HCT116 (cell line): ENCODE data around the gene DHX34. TPM values are rescaled to one million over a fixed set of nuclear protein-coding genes. Genes with fewer than 3 reads are reported as not detected.

ENCODE experiments used
- ATAC-seq: fragments of 200-7000 bp; cut with Tn5 transposase; 2 replicates; pipeline ENCODE4 v1.9.1; 2020; ENCODE audit warnings: mild to moderate bottlenecking, moderate library complexity
- BruUV-seq: library from RNA; stranded (reverse); fragments of 400-500 nt; replicated peaks from 2 replicates; lab custom pipeline; 2021; lab: Mats Ljungman, UMichigan
- CTCF ChIA-PET: fragments of 300-600 bp; sonication (Branson Sonifier 250); formaldehyde crosslinking; loops from one replicate; lab custom pipeline; 2021; ENCODE audit warnings: antibody characterized with exemption; lab: Charles Lee
- POLR2A ChIA-PET: fragments of 300-600, 350-600 bp; sonication (Branson Sonifier 250); formaldehyde crosslinking; loops from one replicate; lab custom pipeline; 2021; ENCODE audit warnings: antibody characterized with exemption; lab: Charles Lee
- RAD21 ChIA-PET, 2 experiments: fragments of 300-600 bp; sonication (Branson Sonifier 250); formaldehyde crosslinking; loops; one replicate each; lab custom pipeline; 2023; ENCODE audit warnings: low total read pairs in 2 of 2; ENCODE audit not compliant: uncharacterized antibody in 2 of 2, unreplicated experiment in 2 of 2, low non-redundant PET in 1 of 2; lab: Charles Lee
- DNase-seq: peaks from one replicate; pipeline ENCODE4 v3.0.0-alpha.2; 2010; ENCODE audit warnings: low read depth, low spot score
- H2AFZ ChIP-seq: fragments of 200-600 bp; shearing (Covaris generic), sonication (generic); 2 replicates; pipeline ENCODE4 v1.6.1; 2017; ENCODE audit warnings: low read depth, mixed run types, mixed read lengths, antibody characterized with exemption, low read length; ENCODE audit not compliant: poor library complexity, severe bottlenecking
- H3K27ac ChIP-seq: 2 replicates; pipeline ENCODE4 v1.5.1; 2012; ENCODE audit warnings: low read depth, low read length
- H3K27me3 ChIP-seq: fragments of 200-600 bp; sonication (generic); 2 replicates; pipeline ENCODE4 v1.6.1; 2016; ENCODE audit warnings: mixed run types, low read length, mixed read lengths; ENCODE audit not compliant: insufficient read depth
- H3K36me3 ChIP-seq, 2 experiments: fragments of 200-500 bp in 1 of 2; fragments of 200-600 bp in 1 of 2; sonication (Bioruptor generic) in 1 of 2; sonication (generic) in 1 of 2; 2 replicates each; pipeline versions ENCODE4 v1.5.1 to v1.6.1; 2014 to 2016; ENCODE audit warnings: low read length in 2 of 2, inconsistent platforms in 1 of 2, mixed read lengths in 1 of 2, mixed run types in 1 of 2; ENCODE audit not compliant: insufficient read depth in 2 of 2, control insufficient read depth in 1 of 2
- H3K4me1 ChIP-seq, 2 experiments: fragments of 200-600 bp in 1 of 2; sonication (generic) in 1 of 2; 2 replicates each; pipeline versions ENCODE4 v1.5.1 to v1.6.1; 2012 to 2017; ENCODE audit warnings: low read length in 2 of 2, inconsistent platforms in 1 of 2, mild to moderate bottlenecking in 1 of 2, mixed read lengths in 1 of 2, mixed run types in 1 of 2, moderate library complexity in 1 of 2; ENCODE audit not compliant: insufficient read depth in 2 of 2, control insufficient read depth in 1 of 2
- H3K4me2 ChIP-seq: fragments of 200-600 bp; sonication (generic); 2 replicates; pipeline ENCODE4 v1.6.1; 2017; ENCODE audit warnings: mixed run types, low read length, mixed read lengths
- H3K4me3 ChIP-seq, 2 experiments: fragments of 200-600 bp in 1 of 2; sonication (generic) in 1 of 2; replicated peaks in 1 of 2; 2 replicates each; pipeline ENCODE4 v1.5.1; 2011 to 2016; ENCODE audit warnings: low read length in 2 of 2, control low read depth in 1 of 2, low read depth in 1 of 2, mild to moderate bottlenecking in 1 of 2, mixed read lengths in 1 of 2, mixed run types in 1 of 2
- H3K79me2 ChIP-seq: fragments of 200-600 bp; sonication (generic); 2 replicates; pipeline ENCODE4 v1.6.1; 2017; ENCODE audit warnings: mild to moderate bottlenecking, mixed run types, low read length, moderate library complexity, mixed read lengths; ENCODE audit not compliant: insufficient read depth
- H3K9ac ChIP-seq: fragments of 200-600 bp; sonication (generic); 2 replicates; pipeline ENCODE4 v1.6.1; 2016; ENCODE audit warnings: low read length, mixed read lengths
- H3K9me2 ChIP-seq: fragments of 200-600 bp; sonication (generic), shearing (Covaris generic); 2 replicates; pipeline ENCODE4 v1.6.1; 2017; ENCODE audit warnings: mixed run types, mild to moderate bottlenecking, moderate library complexity; ENCODE audit not compliant: insufficient read depth
- H3K9me3 ChIP-seq, 2 experiments: fragments of 200-500 bp in 1 of 2; fragments of 200-600 bp in 1 of 2; sonication (Bioruptor generic) in 1 of 2; sonication (generic) in 1 of 2; 2 replicates each; pipeline ENCODE4 v1.6.1; 2014 to 2017; ENCODE audit warnings: low read length in 2 of 2, mixed read lengths in 2 of 2, inconsistent platforms in 1 of 2, low read depth in 1 of 2, mild to moderate bottlenecking in 1 of 2, mixed run types in 1 of 2, moderate library complexity in 1 of 2; ENCODE audit not compliant: control insufficient read depth in 1 of 2, insufficient read depth in 1 of 2
- H4K20me1 ChIP-seq: fragments of 200-600 bp; sonication (generic), shearing (Covaris generic); 2 replicates; pipeline ENCODE4 v1.6.1; 2017; ENCODE audit warnings: mixed run types, mild to moderate bottlenecking, moderate library complexity; ENCODE audit not compliant: insufficient read depth
- CBX3 ChIP-seq: IDR thresholded peaks from 2 replicates; pipeline ENCODE4 v1.6.1; 2012; ENCODE audit warnings: low read depth
- CTCF ChIP-seq, 3 experiments: fragments of 200-600 bp in 1 of 3; sonication (generic) in 1 of 3; IDR thresholded peaks in 2 of 3; conservative IDR thresholded peaks in 1 of 3; 2 replicates each; pipeline ENCODE4 v1.5.1; 2012 to 2017; ENCODE audit warnings: low read depth in 2 of 3, low read length in 2 of 3, antibody characterized with exemption in 1 of 3, borderline replicate concordance in 1 of 3, control low read depth in 1 of 3, mild to moderate bottlenecking in 1 of 3, mixed read lengths in 1 of 3, mixed run types in 1 of 3, moderate library complexity in 1 of 3; ENCODE audit not compliant: insufficient read depth in 1 of 3
- JUND ChIP-seq: IDR thresholded peaks from 2 replicates; pipeline ENCODE4 v1.6.1; 2012
- MAX ChIP-seq: IDR thresholded peaks from 2 replicates; pipeline ENCODE4 v1.6.1; 2012
- RAD21 ChIP-seq: IDR thresholded peaks from 2 replicates; pipeline ENCODE4 v1.6.1; 2012; ENCODE audit warnings: low read depth, mild to moderate bottlenecking
- ZBTB33 ChIP-seq: IDR thresholded peaks from 2 replicates; pipeline ENCODE4 v1.6.1; 2011; ENCODE audit warnings: mild to moderate bottlenecking, low read length, moderate library complexity; ENCODE audit not compliant: insufficient replicate concordance; ENCODE audit errors: extremely low read depth
- ZFX ChIP-seq: fragments of 450-650 bp; IDR thresholded peaks from 2 replicates; pipeline ENCODE4 v1.6.1; 2017
- intact Hi-C: fragments of 100-400 bp; cut with micrococcal nuclease; formaldehyde crosslinking; loops from 2 replicates; pipeline ENCODE4 v1.10.0; 2022
- total RNA-seq: library from RNA; stranded (reverse); gene quantifications from one replicate; pipeline ENCODE4 v1.2.1, GENCODE V29; 2021; ENCODE audit not compliant: unreplicated experiment

DHX34 gene
- total RNA-seq, 1 experiment from 2014 or later: 30.5 TPM

- DNase-seq (peak; percentile 61), ATAC-seq (peak; percentile 86)
- CTCF ChIA-PET: interaction anchor here (0.7 to 1.5 kb wide), 6 partner anchors 10 to 123 kb away, joined by 3 to 6 read pairs (median 3); partner anchors contain the start of genes DHX34 and INAFM1
- H3K9me3 ChIP-seq: no peaks in the 10 kb centered on the region
- H3K4me2 ChIP-seq: peak overlapping the region; percentile 56
- intact Hi-C loops: no loop called here
- peak overlapping the region; percentile 55 for H2AFZ ChIP-seq
- RAD21 ChIA-PET: no interaction called here
- no peaks in the 10 kb centered on the region for H3K79me2 ChIP-seq
- no peaks in the 10 kb centered on the region for H3K36me3 ChIP-seq
- H3K4me3 ChIP-seq: no peak overlapping the region
- H3K4me1 ChIP-seq: peaks cover 8 to 31% of the 10 kb centered on the region in 2 experiments; a peak in 3 of 4 replicates
- no peaks in the 10 kb centered on the region for H3K9me2 ChIP-seq
- H3K27me3 ChIP-seq: no peaks in the 10 kb centered on the region
- BruUV-seq: TSS peak; percentile 45
- peak overlapping the region; percentile 37 for H3K9ac ChIP-seq
- no peak overlapping the region for H3K27ac ChIP-seq
- no peaks in the 10 kb centered on the region for H4K20me1 ChIP-seq
- POLR2A ChIA-PET: no interaction called here
- TF ChIP-seq CBX3 (peak; percentile 19; the same call in 1 of the 2 replicates), ZBTB33 (no peak), MAX (peak; percentile 84), ZFX (no peak), JUND (no peak), CTCF (IDR thresholded peaks at IDR 0.05 in 2 of 3, conservative IDR thresholded peaks at IDR 0.05 in 1 of 3; ENCODE audit: borderline replicate concordance in 1 of 3, insufficient read depth in 1 of 3, low read depth in 2 of 3, low read length in 2 of 3) (peak; percentile 79 to 98 (median 98)), RAD21 (peak; percentile 60)
- TF ChIP-seq, all 23 proteins: peak for 4
Observed at GRCh38 chr19:47305309-47305751, 43.8 kb upstream of the DHX34 start.
